HG03521 (cell line): ENCODE measurements around the gene PUSL1.

Experiments used
- ATAC-seq: cut with Tn5 transposase; IDR thresholded peaks from one replicate; pipeline ENCODE4 v1.9.1; 2021; ENCODE audit warnings: mild to moderate bottlenecking, moderate library complexity; ENCODE audit not compliant: unreplicated experiment

PUSL1 gene

GRCh38 chr1:1307923-1308755, at the start of gene PUSL1, which contains the start of gene ACAP3:
Gene PUSL1 (plus strand): TSS chr1:1308597. CDS start chr1:1308644, 47 bp downstream.
Gene ACAP3 (minus strand): TSS chr1:1307930. CDS start chr1:1307815, 115 bp downstream.
- peak; percentile 64 for ATAC-seq

- ATAC-seq, result no peak
These were observed 49.3 kb upstream of the PUSL1 start for GRCh38 chr1:1259119-1259488.

- no peak for ATAC-seq
These were observed 48.9 kb upstream of the PUSL1 start for GRCh38 chr1:1259540-1259939.

- no peak for ATAC-seq
These were observed 48.3 kb upstream of the PUSL1 start for GRCh38 chr1:1259951-1260600.

GRCh38 chr1:1260843-1261560, 47.4 kb upstream of the PUSL1 start:
- no peak for ATAC-seq

- no peak for ATAC-seq
These were observed 46.3 kb upstream of the PUSL1 start for GRCh38 chr1:1262071-1262470.

- ATAC-seq, result no peak
These were observed 45.6 kb upstream of the PUSL1 start for GRCh38 chr1:1262758-1263157.

GRCh38 chr1:1264026-1264425, 44.4 kb upstream of the PUSL1 start:
- no peak for ATAC-seq

- ATAC-seq, result no peak
These were observed 43.5 kb upstream of the PUSL1 start for GRCh38 chr1:1264868-1265272.

- no peak for ATAC-seq
These were observed 40.7 kb upstream of the PUSL1 start for GRCh38 chr1:1267488-1268283.

- no peak for ATAC-seq
These were observed 40.1 kb upstream of the PUSL1 start for GRCh38 chr1:1268284-1268682.

GRCh38 chr1:1270813-1271212, 37.6 kb upstream of the PUSL1 start:
- no peak for ATAC-seq

- no peak for ATAC-seq
These were observed 35.8 kb upstream of the PUSL1 start for GRCh38 chr1:1272341-1273208.

GRCh38 chr1:1273209-1273511, 35.2 kb upstream of the PUSL1 start:
- peak; percentile 15 for ATAC-seq

GRCh38 chr1:1273512-1274298, 34.7 kb upstream of the PUSL1 start, which contains the start of gene UBE2J2:
Gene UBE2J2 (minus strand): TSS chr1:1273854. CDS start chr1:1267992, 5,862 bp downstream.
- ATAC-seq, result peak; percentile 87

- no peak for ATAC-seq
These were observed 34.0 kb upstream of the PUSL1 start for GRCh38 chr1:1274299-1274930.

GRCh38 chr1:1274931-1275431, 33.4 kb upstream of the PUSL1 start:
- no peak for ATAC-seq

GRCh38 chr1:1275836-1276235, 32.6 kb upstream of the PUSL1 start:
- ATAC-seq, result no peak
